Stimulated activated CD8-positive, alpha-beta memory T cell treated with anti-CD3 and anti-CD28 coated beads, Interleukin-15, amount 100 ng/mL, for 1 hour (primary cell): ENCODE data around the gene TMPRSS15.

Experiments used
- DNase-seq: peaks from one replicate; pipeline ENCODE4 v3.0.0-alpha.2; 2020; ENCODE audit warnings: low read depth

The TMPRSS15 gene

GRCh38 chr21:18244671-18245463 is 158.7 kb downstream of the TMPRSS15 start, which contains the start of gene CHODL:
Gene CHODL, plus strand, starts transcription at chr21:18244833. Its CDS starts 391 bp downstream, at chr21:18245224.
- no peak for DNase-seq

- no peak for DNase-seq
Measured at GRCh38 chr21:18235545-18235944, 168.0 kb downstream of the TMPRSS15 start.

DNA sequence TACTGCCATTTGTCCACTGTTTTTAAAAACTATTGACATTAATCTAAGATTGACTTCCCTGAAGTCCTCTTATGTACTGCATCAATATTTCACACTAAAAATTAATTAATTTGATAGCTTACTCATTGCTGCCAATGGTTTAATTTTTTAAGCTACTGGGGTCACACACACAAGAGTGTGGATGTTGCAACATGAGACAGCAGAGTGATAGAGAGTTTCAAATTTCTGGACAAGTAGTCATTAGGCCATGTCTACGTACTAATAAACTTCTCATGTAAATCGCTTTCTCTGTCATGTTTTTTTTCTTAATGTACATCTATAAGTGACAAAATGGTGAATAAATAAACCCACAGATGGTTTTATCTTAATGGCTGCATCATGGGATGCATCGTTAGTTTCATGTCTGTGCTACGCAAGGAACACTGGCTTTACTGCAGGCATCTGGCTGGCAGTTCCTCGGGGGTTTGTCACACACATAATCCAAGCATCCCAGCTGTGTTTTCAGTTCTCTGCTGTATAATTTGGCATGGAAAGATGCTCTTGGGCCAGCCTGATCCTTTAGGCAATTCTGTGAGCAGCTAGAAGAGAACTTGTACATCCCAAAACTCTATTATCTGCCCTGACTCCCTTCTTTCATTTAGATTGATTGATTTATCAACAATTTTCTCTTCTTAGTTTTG is 175.4 kb downstream of the TMPRSS15 start:
- DNase-seq, result no peak

- no peak for DNase-seq
Measured at GRCh38 chr21:18222346-18222745, 181.2 kb downstream of the TMPRSS15 start.

- no peak for DNase-seq
Measured at GRCh38 chr21:18220498-18220897, 183.1 kb downstream of the TMPRSS15 start.
